Measurements from ENCODE around the gene LMO4.

DNA sequence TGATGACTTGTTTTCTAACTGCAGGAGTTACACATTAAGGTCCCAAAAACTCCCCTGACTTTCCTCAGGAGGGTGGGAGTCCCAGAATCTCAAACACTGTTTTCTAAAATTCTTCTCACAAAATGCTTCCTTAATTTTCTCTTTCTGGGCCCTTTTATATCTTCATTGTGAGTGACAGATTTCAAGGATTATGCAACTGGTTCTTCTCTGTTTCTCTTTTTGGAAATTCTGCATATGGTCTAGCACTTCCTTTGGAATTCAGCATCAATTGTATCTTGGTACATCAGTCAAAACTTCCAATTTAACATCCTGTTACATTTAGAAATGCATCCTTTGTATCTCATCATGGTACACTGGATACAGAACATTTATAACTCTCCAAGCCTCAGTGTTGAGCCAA, 59.7 kb downstream of the LMO4 start:
- TF ChIP-seq NFYB (CRISPR knock-in tag; conservative IDR thresholded peaks at IDR 0.05; ENCODE audit: low read depth) = no peak
- TF ChIP-seq, protein P1, sequence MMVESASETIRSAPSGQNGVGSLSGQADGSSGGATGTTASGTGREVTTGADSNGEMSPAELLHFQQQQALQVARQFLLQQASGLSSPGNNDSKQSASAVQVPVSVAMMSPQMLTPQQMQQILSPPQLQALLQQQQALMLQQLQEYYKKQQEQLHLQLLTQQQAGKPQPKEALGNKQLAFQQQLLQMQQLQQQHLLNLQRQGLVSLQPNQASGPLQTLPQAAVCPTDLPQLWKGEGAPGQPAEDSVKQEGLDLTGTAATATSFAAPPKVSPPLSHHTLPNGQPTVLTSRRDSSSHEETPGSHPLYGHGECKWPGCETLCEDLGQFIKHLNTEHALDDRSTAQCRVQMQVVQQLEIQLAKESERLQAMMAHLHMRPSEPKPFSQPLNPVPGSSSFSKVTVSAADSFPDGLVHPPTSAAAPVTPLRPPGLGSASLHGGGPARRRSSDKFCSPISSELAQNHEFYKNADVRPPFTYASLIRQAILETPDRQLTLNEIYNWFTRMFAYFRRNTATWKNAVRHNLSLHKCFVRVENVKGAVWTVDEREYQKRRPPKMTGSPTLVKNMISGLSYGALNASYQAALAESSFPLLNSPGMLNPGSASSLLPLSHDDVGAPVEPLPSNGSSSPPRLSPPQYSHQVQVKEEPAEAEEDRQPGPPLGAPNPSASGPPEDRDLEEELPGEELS (CRISPR knock-in tag; IDR thresholded peaks at IDR 0.05) = no peak
- TF ChIP-seq CTCF (IDR thresholded peaks at IDR 0.05) = no peak
- no peak for TF ChIP-seq ZNF138 (CRISPR knock-in tag; conservative IDR thresholded peaks at IDR 0.05)
- TF ChIP-seq NFE2L1 (CRISPR knock-in tag; IDR thresholded peaks at IDR 0.05) = no peak
- TF ChIP-seq ATF3 (CRISPR knock-in tag; conservative IDR thresholded peaks at IDR 0.05) = no peak
- no peak for TF ChIP-seq ZNF396 (CRISPR knock-in tag; IDR thresholded peaks at IDR 0.05; ENCODE audit: borderline replicate concordance)
- TF ChIP-seq TEAD1 (CRISPR knock-in tag; IDR thresholded peaks at IDR 0.05) = no peak
- TF ChIP-seq, protein P2, sequence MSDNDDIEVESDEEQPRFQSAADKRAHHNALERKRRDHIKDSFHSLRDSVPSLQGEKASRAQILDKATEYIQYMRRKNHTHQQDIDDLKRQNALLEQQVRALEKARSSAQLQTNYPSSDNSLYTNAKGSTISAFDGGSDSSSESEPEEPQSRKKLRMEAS (CRISPR knock-in tag; IDR thresholded peaks at IDR 0.05) = no peak
- no peak for TF ChIP-seq FOXK1 (CRISPR knock-in tag; IDR thresholded peaks at IDR 0.05)

Data from WTC11 (cell line).